K562 (cell line): ENCODE measurements around the gene C2orf81. TPM values are rescaled to one million over a fixed set of nuclear protein-coding genes. Genes with fewer than 3 reads are reported as not detected.

Experiments
- ATAC-seq: fragments of 200-7000 bp; cut with Tn5 transposase; 3 replicates; pipeline ENCODE4 v1.9.1; 2020; ENCODE audit warnings: moderate library complexity
- BruUV-seq: library from RNA; stranded (reverse); fragments of 400-500 nt; replicated peaks from 2 replicates; lab custom pipeline; 2021; lab: Mats Ljungman, UMichigan
- CTCF ChIA-PET: fragments of 300-600 bp; formaldehyde crosslinking; extraction: SDS; loops from one replicate; lab custom pipeline; 2021; ENCODE audit warnings: low intra/inter-chr PET ratio; lab: Yijun Ruan, JAX
- POLR2A ChIA-PET: fragments of 300-600, 350-650 bp; sonication (Branson Sonifier 250); formaldehyde crosslinking; extraction: SDS; loops from one replicate; lab custom pipeline; 2021; ENCODE audit warnings: antibody characterized with exemption, inconsistent platforms; lab: Yijun Ruan, JAX
- DNase-seq, 4 experiments: peaks; one replicate each; pipeline versions ENCODE4 v3.0.0 to v3.0.0-alpha.2; 2011 to 2018; ENCODE audit warnings: low spot score in 3 of 4, mixed read lengths in 3 of 4; ENCODE audit errors: extremely low read depth in 1 of 4
- FAIRE-seq: peaks from 2 replicates; lab custom pipeline; 2011; peaks lifted over from hg19 to GRCh38; lab: Jason Lieb, UNC
- H2AFZ ChIP-seq: 2 replicates; pipeline ENCODE4 v1.6.0; 2011; ENCODE audit warnings: low read depth, low read length, control low read depth, inconsistent platforms
- H3K27ac ChIP-seq: fragments of 200-600 bp; 3 replicates; pipeline ENCODE4 v1.8.0; 2011; ENCODE audit warnings: low read depth, mild to moderate bottlenecking, control low read depth, inconsistent platforms, low read length, moderate library complexity, mixed read lengths; ENCODE audit errors: extremely low read depth
- H3K27me3 ChIP-seq, 2 experiments: fragments of 300-600 bp in 1 of 2; 2 replicates in 1 of 2; 3 replicates in 1 of 2; pipeline versions ENCODE4 v1.6.0 to v1.8.0; 2011; ENCODE audit warnings: inconsistent platforms in 2 of 2, low read length in 2 of 2, mild to moderate bottlenecking in 1 of 2, mixed read lengths in 1 of 2, moderate library complexity in 1 of 2; ENCODE audit not compliant: control insufficient read depth in 2 of 2, insufficient read depth in 2 of 2
- H3K36me3 ChIP-seq: fragments of 300-600 bp; 3 replicates; pipeline ENCODE4 v1.8.0; 2011; ENCODE audit warnings: mild to moderate bottlenecking, low read length, inconsistent platforms; ENCODE audit not compliant: control insufficient read depth, insufficient read depth
- H3K4me1 ChIP-seq, 2 experiments: fragments of 200-600 bp in 1 of 2; replicated peaks in 1 of 2; 2 replicates in 1 of 2; 3 replicates in 1 of 2; pipeline versions ENCODE4 v1.5.1 to v1.8.0; 2011; ENCODE audit warnings: inconsistent platforms in 2 of 2, low read length in 2 of 2, mild to moderate bottlenecking in 1 of 2, mixed read lengths in 1 of 2, moderate library complexity in 1 of 2; ENCODE audit not compliant: control insufficient read depth in 2 of 2, insufficient read depth in 2 of 2
- H3K4me2 ChIP-seq: 2 replicates; pipeline ENCODE4 v1.6.1; 2011; ENCODE audit warnings: low read length, control low read depth, inconsistent platforms, mixed read lengths; ENCODE audit not compliant: insufficient read depth
- H3K4me3 ChIP-seq: fragments of 200-600 bp; sonication (generic), shearing (Covaris generic); 2 replicates; pipeline ENCODE4 v1.5.1; 2016; ENCODE audit warnings: control low read depth, inconsistent platforms
- H3K79me2 ChIP-seq: fragments of 200-600 bp; 3 replicates; pipeline ENCODE4 v1.8.0; 2011; ENCODE audit warnings: low read length, inconsistent platforms; ENCODE audit not compliant: control insufficient read depth, insufficient read depth
- H3K9ac ChIP-seq, 2 experiments: 2 replicates each; pipeline versions ENCODE4 v1.6.0 to v1.6.1; 2011; ENCODE audit warnings: low read depth in 2 of 2, low read length in 2 of 2, control low read depth in 1 of 2, inconsistent platforms in 1 of 2, mild to moderate bottlenecking in 1 of 2, mixed read lengths in 1 of 2; ENCODE audit not compliant: insufficient read depth in 1 of 2
- H3K9me1 ChIP-seq: one replicate; pipeline ENCODE4 v1.6.0; 2011; ENCODE audit warnings: inconsistent platforms, mild to moderate bottlenecking, low read length, moderate library complexity; ENCODE audit not compliant: control insufficient read depth, insufficient read depth
- H3K9me3 ChIP-seq: replicated peaks from 2 replicates; pipeline ENCODE4 v1.5.1; 2011; ENCODE audit warnings: low read depth, low read length, inconsistent platforms; ENCODE audit not compliant: control insufficient read depth, insufficient read depth
- H4K20me1 ChIP-seq: replicated peaks from 2 replicates; pipeline ENCODE4 v1.6.1; 2011; ENCODE audit warnings: low read length, inconsistent platforms, mixed read lengths; ENCODE audit not compliant: control insufficient read depth, insufficient read depth
- CHCHD3 ChIP-seq: fragments of 250-450 bp; sonication (Bioruptor Pico); IDR thresholded peaks from 2 replicates; pipeline ENCODE4 v2.1.2; 2022; ENCODE audit warnings: mild to moderate bottlenecking
- ETS2 ChIP-seq: IDR thresholded peaks from 2 replicates; pipeline ENCODE4 v1.6.1; 2016; ENCODE audit warnings: borderline replicate concordance, missing genetic modification characterization, mild to moderate bottlenecking, moderate library complexity, missing compliant biosample characterization; ENCODE audit not compliant: poor library complexity, severe bottlenecking
- MEF2A ChIP-seq: IDR thresholded peaks from 2 replicates; pipeline ENCODE4 v1.6.1; 2011; ENCODE audit warnings: low read depth, mild to moderate bottlenecking, low read length, moderate library complexity; ENCODE audit not compliant: control insufficient read depth
- POLR2G ChIP-seq: fragments of 200-400 bp; formaldehyde crosslinking; IDR thresholded peaks from 2 replicates; pipeline ENCODE4 v1.6.1; 2017; ENCODE audit warnings: low read depth, mild to moderate bottlenecking, antibody characterized with exemption, low read length, moderate library complexity
- RAD21 ChIP-seq, 2 experiments: fragments of 250-450 bp in 1 of 2; fragments of 450-650 bp in 1 of 2; sonication (Bioruptor Pico) in 1 of 2; formaldehyde crosslinking in 1 of 2; IDR thresholded peaks in 1 of 2; conservative IDR thresholded peaks in 1 of 2; 2 replicates each; pipeline versions ENCODE4 v1.4.0 to v1.8.0; 2020 to 2022; ENCODE audit warnings: mild to moderate bottlenecking in 2 of 2, moderate library complexity in 1 of 2
- SIRT6 ChIP-seq: IDR thresholded peaks from one replicate; pipeline ENCODE4 v1.6.1; 2012; ENCODE audit warnings: low read depth, mild to moderate bottlenecking, control low read depth, inconsistent platforms, low read length, moderate library complexity
- SNIP1 ChIP-seq: fragments of 450-650 bp; IDR thresholded peaks from 2 replicates; pipeline ENCODE4 v1.7.1; 2017; ENCODE audit warnings: low read depth, mild to moderate bottlenecking
- SRF ChIP-seq, 2 experiments: fragments of 250-450, 450-650 bp in 1 of 2; sonication (Bioruptor Pico) in 1 of 2; sonication (generic) in 1 of 2; formaldehyde crosslinking; IDR thresholded peaks; 2 replicates each; pipeline versions ENCODE4 v1.5.0 to v1.5.1; 2020 to 2022; ENCODE audit warnings: mild to moderate bottlenecking in 1 of 2, missing genetic modification reagents in 1 of 2
- ZBTB40 ChIP-seq, 2 experiments: fragments of 450-650 bp in 1 of 2; sonication (generic) in 1 of 2; formaldehyde crosslinking in 1 of 2; IDR thresholded peaks; 2 replicates each; pipeline versions ENCODE4 v1.7.1 to v1.9.0; 2016 to 2022; ENCODE audit warnings: inconsistent platforms in 1 of 2, mild to moderate bottlenecking in 1 of 2, missing genetic modification reagents in 1 of 2
- ZNF316 ChIP-seq: fragments of 450-650 bp; IDR thresholded peaks from 2 replicates; pipeline ENCODE4 v1.6.1; 2016
- ZNF668 ChIP-seq: fragments of 250-450 bp; sonication (Bioruptor Pico); IDR thresholded peaks from 2 replicates; pipeline ENCODE4 v1.8.0; 2022; ENCODE audit warnings: mild to moderate bottlenecking, inconsistent platforms
- WGBS: fragments of 100-300 bp; shearing (Covaris generic); methylation state at CpG from one replicate; pipeline ENCODE4 v1.1.6; 2016; ENCODE audit warnings: low coverage, mixed read lengths; ENCODE audit not compliant: insufficient coverage; ENCODE audit errors: missing lambda C conversion rate; 5-methylcytosine and 5-hydroxymethylcytosine counted together
- in situ Hi-C: fragments of 300-500 bp; cut with MboI; formaldehyde crosslinking; loops from 4 replicates; pipeline ENCODE4 v1.15.0; 2018; ENCODE audit warnings: inconsistent platforms, mixed read lengths
- intact Hi-C: fragments of 100-400 bp; cut with micrococcal nuclease; formaldehyde crosslinking; loops from 2 replicates; pipeline ENCODE4 v1.14.2; 2022
- polyA plus RNA-seq, 8 experiments: library from polyadenylated mRNA; depleted of rRNA in 4 of 8; stranded (reverse) in 5 of 8; unstranded in 3 of 8; fragments of >200 nt; fragmentation: Nextera tagmentation in 2 of 8; fragmentation: Illumina TruSeq in 1 of 8; extraction: Ambion mirVana in 2 of 8; extraction: Trizol in 1 of 8; gene quantifications; 2 replicates each; pipeline versions ENCODE4 v1.2.1 to v1.2.3, GENCODE V29; 2011 to 2014; ENCODE audit warnings: inconsistent platforms in 1 of 8, missing spikeins in 1 of 8
- total RNA-seq, 7 experiments: library from RNA; depleted of rRNA in 6 of 7; stranded (reverse); fragments of >200 nt in 6 of 7; fragmentation: Illumina TruSeq in 2 of 7; extraction: Trizol in 2 of 7; gene quantifications; 2 replicates each; pipeline versions ENCODE4 v1.2.1 to v1.2.3, GENCODE V29; 2011 to 2021; ENCODE audit warnings: low replicate concordance in 1 of 7

C2orf81 gene
- total and polyA plus RNA-seq, 9 of the 15 experiments (the other 6 are each of a cell fraction or from before 2014, with no cell fraction given) = 0.06 TPM; not detected in 8

- no peak for FAIRE-seq
- no peaks in the 10 kb centered on the region; the same call in 1 of the 2 replicates for H4K20me1 ChIP-seq
- peaks cover 4 to 48% of the 10 kb centered on the region in 2 experiments; a peak in 4 of 5 replicates for H3K4me1 ChIP-seq
- H3K27ac ChIP-seq = no peak overlapping the region; the same call in 2 of the 3 replicates
- H3K4me2 ChIP-seq = no peak overlapping the region
- peaks cover 21% of the 10 kb centered on the region for H3K79me2 ChIP-seq
- no peaks in the 10 kb centered on the region for H3K9me1 ChIP-seq
- peaks cover 32% of the 10 kb centered on the region for H3K36me3 ChIP-seq
- H3K9me3 ChIP-seq = no peaks in the 10 kb centered on the region
- no TSS peak for BruUV-seq
- H3K27me3 ChIP-seq = no peaks in the 10 kb centered on the region
- ChIA-PET CTCF (no interaction called here), POLR2A (interaction anchor here (0.6 to 1.0 kb wide), 4 partner anchors 10 to 341 kb away, joined by 3 to 6 read pairs (median 3); no protein-coding TSS in a partner anchor)
- in situ Hi-C loops = no loop called here
- no peak overlapping the region for H3K9ac ChIP-seq
- intact Hi-C loops = no loop called here
- no peak overlapping the region for H2AFZ ChIP-seq
- H3K4me3 ChIP-seq = no peak overlapping the region
- no peak for ATAC-seq
- 92% methylated on average over 18 of the region's 27 CpGs for WGBS
- peak in 1 of 4 experiments; percentile 47 for DNase-seq
- no peak for TF ChIP-seq ZBTB40 (IDR thresholded peaks at IDR 0.05)
- no peak for TF ChIP-seq ZBTB40 (CRISPR knock-in tag; IDR thresholded peaks at IDR 0.05)
- TF ChIP-seq SRF (CRISPR knock-in tag; IDR thresholded peaks at IDR 0.05) = peak in 1 of 2 experiments; percentile 86; a peak in 2 of 4 replicates
- TF ChIP-seq POLR2G = peak; percentile 66
- no peak for TF ChIP-seq ZNF668 (CRISPR knock-in tag)
- TF ChIP-seq CHCHD3 = no peak
- no peak for TF ChIP-seq ETS2
- TF ChIP-seq ZNF316 = no peak
- TF ChIP-seq RAD21 (CRISPR knock-in tag; conservative IDR thresholded peaks at IDR 0.05 in 1 of 2, IDR thresholded peaks at IDR 0.05 in 1 of 2) = peak in 1 of 2 experiments; percentile 18; a peak in 1 of 4 replicates
- no peak for TF ChIP-seq SNIP1
- TF ChIP-seq SIRT6 = no peak
- TF ChIP-seq MEF2A = no peak
Observed at GRCh38 chr2:74461187-74462053, 40.0 kb upstream of the C2orf81 start.
